Keratinocyte (primary cell): ENCODE measurements around the gene CETN3.

Source experiments
- CTCF ChIP-seq, 3 experiments: IDR thresholded peaks in 1 of 3; conservative IDR thresholded peaks in 1 of 3; optimal IDR thresholded peaks in 1 of 3; 2 replicates in 2 of 3; 3 replicates in 1 of 3; pipeline versions ENCODE3 to v1.5.1; 2011; ENCODE audit warnings: low read length in 3 of 3, mild to moderate bottlenecking in 3 of 3, moderate library complexity in 2 of 3, control low read depth in 1 of 3, inconsistent platforms in 1 of 3; ENCODE audit not compliant: insufficient read depth in 2 of 3; ENCODE audit errors: extremely low read depth in 1 of 3
- EZH2 ChIP-seq: IDR thresholded peaks from one replicate; pipeline ENCODE4 v1.6.1; 2012; ENCODE audit warnings: inconsistent platforms, mild to moderate bottlenecking, low read length, moderate library complexity

GRCh38 chr5:90378752-90379151 lies 30.8 kb downstream of the CETN3 start:
- no peak for TF ChIP-seq CTCF (optimal IDR thresholded peaks at IDR 0.05 in 1 of 3, IDR thresholded peaks at IDR 0.05 in 1 of 3, conservative IDR thresholded peaks at IDR 0.05 in 1 of 3; ENCODE audit: extremely low read depth in 1 of 3, insufficient read depth in 2 of 3, low read length in 3 of 3)
- TF ChIP-seq EZH2, result no peak
